NCI-H2029 (cell line): ENCODE measurements around the gene NFAM1.

Experiments
- DNase-seq: peaks from one replicate; lab custom pipeline; 2025; lab: John Stamatoyannopoulos, UW

Gene NFAM1

DNA sequence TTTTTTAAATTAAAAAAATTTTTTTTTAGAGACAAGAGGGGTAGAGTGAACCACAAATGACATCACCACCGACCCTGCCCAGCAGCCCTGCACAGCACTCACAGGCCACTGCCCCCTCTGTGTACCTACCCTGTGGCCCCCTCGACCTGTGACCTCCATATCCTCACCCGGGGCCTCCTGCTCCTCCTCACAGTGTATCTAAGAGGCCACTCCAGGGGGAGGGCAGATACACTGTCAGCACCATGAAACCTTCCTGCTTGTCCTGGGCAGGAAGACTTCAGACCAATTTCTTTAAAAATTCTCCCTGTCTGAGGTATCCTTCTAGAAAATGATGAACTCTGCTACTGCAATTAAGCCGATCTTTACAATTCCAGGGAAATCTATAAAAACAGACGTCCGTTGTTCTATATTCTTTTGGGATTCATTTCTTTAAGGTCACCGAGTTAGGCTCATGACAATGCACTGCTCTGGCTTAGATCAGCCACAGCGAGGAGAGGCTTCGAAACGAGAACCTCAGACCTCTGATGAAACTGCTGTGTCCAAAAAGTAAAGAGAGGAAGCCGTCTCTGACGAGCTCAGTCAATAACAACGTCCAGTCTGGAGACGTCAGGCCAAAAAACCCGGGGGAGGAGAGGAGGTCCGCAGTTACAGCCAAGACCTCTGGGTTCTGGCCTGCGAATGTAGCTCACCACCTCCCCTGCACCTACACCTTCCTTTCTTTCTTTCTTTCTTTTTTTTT lies 17.5 kb downstream of the NFAM1 start:
- DNase-seq, result no peak

GRCh38 chr22:42414021-42414420 lies 18.2 kb downstream of the NFAM1 start:
- DNase-seq, result no peak

DNA sequence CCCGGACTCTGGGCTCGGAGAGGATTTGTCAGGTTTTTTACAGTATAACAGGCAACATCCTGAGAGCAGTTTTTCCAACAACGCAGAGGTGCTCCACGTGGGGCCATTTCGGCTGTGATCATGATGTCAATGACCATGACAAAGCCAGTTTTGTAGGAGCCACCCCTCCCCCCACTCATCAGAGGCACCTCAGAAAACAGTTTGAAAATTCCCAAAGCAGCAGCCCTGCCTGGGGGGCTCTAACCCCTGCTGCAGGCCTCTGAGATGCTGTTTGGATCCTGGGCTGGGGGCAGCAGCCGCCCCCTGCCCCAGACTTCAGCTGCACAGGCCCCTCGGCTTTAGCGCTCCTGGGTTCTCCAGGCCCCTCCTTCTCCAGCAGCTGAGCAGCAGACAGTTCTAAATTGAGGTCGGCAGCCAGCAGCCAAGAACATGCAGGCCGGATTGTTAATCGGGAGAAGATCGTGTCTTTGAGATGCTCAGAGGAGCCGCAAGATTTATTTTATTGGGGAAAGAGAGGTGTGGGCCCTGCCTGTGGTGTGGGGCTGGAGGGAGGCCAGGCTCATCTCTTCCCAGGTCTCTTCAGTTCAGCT lies 19.4 kb downstream of the NFAM1 start:
- no peak for DNase-seq

DNA sequence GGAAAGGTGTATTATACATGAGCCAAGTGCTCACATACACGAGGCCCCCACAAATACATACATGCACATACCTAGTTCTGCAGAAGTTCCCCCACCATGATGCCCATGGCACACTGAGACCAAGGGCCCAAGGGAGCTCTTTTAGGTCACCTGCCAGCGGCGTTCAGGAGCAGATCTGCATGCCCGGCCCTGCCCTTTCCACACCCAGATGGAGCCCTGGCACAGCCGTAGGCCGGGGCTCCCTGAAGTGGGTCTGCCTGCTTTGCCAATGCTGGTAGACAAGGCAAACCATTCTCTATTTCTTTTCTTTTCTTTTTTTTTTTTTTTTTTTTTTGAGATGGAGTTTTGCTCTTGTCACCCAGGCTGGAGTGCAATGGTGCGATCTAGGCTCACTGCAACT lies 21.5 kb downstream of the NFAM1 start:
- DNase-seq, result no peak

- DNase-seq, result no peak
Measured at GRCh38 chr22:42408810-42409529, 23.2 kb downstream of the NFAM1 start.

DNA sequence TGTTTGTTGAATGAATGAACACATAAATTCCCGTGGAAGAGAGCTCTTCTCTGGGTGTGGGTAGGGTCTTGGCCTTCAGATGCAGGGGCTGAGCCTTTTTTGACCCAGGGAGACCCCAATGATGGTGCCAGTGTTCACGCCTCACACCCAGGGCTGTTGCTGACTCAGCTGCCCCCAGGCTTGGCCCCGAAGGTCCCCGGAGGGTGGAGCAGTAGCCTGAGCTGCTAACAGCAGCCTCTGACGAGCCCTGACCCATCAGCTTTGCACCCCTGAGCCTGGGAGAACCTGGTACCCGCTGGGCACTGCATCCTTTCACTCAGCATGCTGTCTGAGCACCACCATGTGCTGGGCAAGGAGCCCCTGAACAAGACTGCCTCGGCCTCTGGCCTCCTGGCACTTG lies 23.9 kb downstream of the NFAM1 start:
- no peak for DNase-seq

DNA sequence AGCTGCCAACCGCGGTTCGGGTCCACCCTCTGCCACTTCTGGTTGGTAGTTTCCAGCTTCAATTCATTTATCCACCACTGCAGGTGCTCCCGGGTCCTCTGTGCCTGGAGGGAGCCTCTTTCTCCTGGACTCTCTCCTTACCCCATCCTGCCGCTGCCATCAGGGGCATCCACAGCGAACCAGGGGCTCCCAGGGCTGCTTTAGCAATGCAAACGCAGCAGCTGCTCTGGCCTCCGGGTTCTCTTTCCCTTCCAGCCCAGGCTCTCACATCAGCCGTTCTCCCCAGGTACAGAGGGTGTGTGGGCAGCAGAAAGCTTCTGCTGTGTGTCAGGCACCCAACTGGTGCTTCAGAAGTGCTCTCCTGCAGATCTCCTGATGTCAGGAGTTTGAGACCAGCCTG lies 27.9 kb downstream of the NFAM1 start:
- no peak for DNase-seq

DNA sequence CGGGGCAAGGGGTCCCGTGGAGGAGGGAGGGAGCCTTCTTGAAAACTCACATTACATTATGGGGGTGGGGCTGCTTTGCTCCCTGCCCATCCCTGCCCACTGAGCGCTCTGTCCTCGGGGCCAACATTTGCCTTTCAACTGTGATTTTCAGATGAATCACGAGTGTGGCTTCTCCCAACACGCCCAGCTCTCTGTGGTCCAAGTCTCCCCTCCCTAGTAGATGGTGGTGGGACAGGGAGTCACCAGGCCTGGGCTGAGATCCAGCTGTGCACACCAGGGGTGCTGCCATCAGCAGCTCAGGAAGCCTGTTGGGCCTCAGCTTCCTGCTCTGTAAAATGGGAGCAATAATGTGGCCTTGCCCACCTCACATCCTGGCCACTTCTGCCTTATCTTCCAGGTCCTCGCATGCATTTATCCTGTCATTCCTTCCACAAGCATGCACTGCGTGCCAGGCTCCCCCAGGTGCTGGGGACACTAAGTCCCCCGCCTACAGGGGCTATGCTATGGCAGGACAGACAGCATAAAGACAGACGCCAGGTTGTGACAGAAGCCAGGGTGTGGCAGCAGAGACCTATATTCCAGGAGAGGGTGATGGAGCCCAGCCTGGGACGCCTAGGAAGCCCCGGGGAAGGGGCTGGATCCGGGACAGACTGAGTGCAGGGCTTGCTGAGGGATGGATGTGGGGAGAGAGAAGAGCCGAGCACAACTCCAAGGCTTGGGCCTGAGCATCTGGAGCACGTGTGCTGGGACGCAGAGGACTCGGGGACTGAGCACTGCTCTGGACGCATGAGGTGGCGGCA lies 30.5 kb downstream of the NFAM1 start:
- DNase-seq, result no peak

DNA sequence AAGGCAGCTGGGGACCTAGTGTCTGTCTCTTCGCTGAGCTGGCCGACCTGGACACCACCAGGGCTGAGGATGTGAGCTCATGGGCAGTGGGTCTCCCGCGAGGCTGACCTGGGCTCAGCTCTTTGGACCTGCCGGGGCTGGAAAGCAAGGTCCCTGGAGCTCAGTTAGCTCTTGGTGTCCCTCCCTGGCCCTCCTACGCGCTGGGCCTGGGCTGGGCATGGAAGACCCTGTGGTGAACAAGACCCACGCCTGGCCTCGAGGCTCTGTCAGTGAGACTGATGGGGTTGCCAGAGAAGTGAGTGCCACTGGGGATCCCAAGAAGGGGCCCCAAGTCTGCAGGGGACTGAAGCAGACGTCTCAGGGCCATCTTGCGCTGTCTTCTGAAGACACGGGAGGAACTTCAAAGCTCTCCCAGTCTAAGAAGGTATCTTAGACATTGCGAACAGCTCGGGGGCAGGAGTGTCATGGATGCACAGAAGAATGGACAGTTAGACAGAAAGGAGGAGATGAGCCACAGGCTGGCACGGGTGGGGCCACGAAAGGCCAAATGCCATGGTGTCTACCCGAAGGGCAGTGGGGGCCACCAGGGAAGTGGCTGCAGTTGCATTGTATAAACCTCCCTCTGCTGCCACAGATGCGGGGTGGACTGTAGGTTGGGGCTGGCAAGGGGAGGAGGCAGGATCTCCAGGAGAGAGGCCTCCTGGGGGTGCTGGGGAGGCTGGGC lies 31.2 kb downstream of the NFAM1 start:
- DNase-seq, result no peak

DNA sequence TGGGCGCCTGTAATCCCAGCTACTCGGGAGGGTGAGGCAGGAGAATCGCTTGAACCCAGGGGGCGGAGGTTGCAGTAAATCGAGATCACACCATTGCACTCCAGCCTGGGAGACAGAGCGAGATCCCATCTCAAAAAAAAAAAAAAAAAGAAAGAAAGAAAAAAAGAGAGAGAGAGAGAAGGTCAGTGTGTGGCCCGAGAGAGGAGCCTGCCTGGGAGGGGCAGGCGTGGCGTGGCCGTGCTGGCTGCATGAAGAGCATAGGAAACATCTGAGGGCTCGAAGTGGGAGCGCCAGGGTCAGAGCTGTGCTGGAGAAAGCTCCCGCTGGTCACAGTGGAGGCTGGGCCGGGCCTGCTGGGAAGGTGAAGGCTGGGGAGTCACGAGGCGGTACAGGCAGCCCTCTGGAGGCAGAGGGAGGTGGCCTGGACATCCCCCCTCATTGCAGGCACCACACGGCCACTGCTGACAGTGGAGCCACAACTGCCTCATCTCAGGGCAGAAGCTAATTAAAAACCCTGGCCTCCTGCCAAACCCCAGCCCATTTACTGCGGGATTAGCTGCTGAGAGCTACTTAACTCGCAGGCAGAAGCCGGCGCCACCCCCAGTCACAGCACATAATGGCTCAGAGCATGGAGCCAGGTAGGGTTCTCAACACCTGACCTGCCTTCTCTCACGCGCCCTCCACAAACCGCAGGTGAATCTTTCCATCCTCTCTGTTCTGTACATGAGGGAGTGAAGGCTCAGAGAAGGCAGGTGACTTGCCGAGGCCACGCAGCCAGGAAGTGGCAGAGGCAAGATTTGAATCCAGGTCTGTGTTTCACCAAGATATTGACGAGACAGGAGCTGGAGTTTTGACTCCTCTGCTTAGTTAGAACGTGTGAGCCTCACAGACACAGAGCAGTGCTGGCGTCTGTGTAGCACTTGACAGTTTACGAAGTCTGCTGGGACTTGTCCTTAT lies 32.6 kb downstream of the NFAM1 start:
- peak; percentile 92 for DNase-seq

GRCh38 chr22:42397332-42398249 lies 34.6 kb downstream of the NFAM1 start:
- DNase-seq, result no peak

DNA sequence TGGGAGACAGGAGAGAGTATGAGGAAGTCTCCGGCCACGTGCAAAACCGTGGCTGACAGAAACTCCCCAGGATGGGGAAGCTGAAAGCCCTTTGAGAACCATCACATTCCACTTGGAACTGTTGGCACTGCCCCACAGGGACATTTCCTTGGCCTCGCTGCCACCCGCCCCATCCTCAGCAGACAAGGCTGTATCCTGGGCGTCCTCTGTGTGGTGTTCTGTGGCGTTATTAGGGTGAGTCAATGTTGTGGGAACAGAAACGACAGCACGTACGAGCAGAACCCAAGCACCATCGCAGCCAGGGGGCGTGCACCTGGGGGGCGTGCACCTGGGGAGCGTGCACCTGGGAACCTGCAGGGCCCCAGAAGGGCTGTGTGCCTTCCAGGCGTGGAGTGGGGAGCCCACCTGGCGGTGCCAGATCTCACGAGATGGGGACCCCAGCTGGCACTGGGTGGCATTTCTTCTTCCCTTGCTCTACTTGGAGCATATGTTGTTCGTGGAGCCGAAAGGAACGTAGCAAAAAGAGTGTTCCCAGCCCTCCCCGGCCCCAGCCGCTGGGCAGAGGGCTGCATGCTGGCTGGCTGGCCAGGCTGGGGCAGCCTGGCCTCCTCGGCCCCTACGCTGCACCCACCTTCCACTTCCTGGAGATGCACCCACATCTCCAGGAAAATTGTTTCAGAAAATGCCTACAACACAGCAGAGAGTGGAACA lies 35.4 kb downstream of the NFAM1 start:
- DNase-seq, result no peak

DNA sequence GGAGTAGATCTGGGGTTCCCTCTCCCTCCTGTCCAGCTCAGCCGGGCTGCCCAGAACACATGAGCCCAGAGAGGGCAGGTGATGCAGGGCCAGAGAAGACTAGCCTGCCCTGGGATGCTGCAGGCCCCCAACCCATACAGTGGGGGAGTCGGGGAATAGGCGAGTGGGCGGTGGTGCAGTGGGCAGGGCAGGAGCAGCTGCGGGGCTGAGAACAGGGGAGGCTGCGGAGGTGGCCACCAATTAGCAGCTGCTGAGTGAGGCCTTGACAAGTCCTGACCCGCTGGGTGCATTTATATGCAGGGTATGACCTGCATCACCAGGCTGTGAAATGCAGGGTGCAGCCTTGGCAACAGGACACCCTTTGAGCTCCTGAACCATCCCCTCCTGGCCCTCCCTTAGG lies 43.1 kb downstream of the NFAM1 start:
- no peak for DNase-seq

- DNase-seq, result peak; percentile 90
Measured at GRCh38 chr22:42388130-42388797, 43.9 kb downstream of the NFAM1 start.

GRCh38 chr22:42387631-42388030 lies 44.6 kb downstream of the NFAM1 start:
- no peak for DNase-seq

GRCh38 chr22:42385696-42386095 lies 46.5 kb downstream of the NFAM1 start:
- no peak for DNase-seq

DNA sequence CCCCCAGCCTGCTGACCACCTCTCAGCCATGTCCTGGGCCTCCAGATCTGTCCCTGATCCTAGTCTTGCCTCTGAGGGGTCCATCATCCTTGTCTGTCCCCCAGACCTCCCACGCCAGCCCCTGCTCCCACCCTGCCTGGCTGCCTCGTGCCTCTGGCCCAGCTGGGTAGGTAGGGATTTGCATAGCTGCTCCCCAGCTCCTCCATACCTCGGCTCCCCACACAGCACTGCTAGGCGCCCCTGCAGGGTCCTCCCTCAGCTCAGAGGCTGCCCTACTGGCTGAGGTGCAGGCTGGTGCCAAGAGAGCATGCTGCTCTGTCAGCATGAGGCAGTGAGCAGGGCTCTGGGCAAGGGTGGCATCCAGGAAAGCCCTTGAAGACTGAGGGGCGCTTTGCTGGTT lies 47.7 kb downstream of the NFAM1 start:
- no peak for DNase-seq

GRCh38 chr22:42383851-42384417 lies 48.3 kb downstream of the NFAM1 start:
- no peak for DNase-seq
